Ovary (tissue), 3 donors: ENCODE results near the gene F2RL1.

ENCODE experiments used
- EP300 ChIP-seq: sonication (generic); formaldehyde crosslinking; IDR thresholded peaks from one replicate; pipeline ENCODE4 v1.6.1; 2017; ENCODE audit warnings: antibody characterized with exemption
- TF ChIP-seq, protein P1 (sequence below), 3 donors: fragments of 450-650 bp in 2 of 3; fragments of 200-600 bp in 1 of 3; IDR thresholded peaks; one replicate each; pipeline versions ENCODE4 v1.5.1 to v1.8.0; 2016 to 2022; ENCODE audit warnings: antibody characterized with exemption in 3 of 3, mild to moderate bottlenecking in 1 of 3
- donor health status: DM: no; HTN: no; CAD: no.

DNA sequence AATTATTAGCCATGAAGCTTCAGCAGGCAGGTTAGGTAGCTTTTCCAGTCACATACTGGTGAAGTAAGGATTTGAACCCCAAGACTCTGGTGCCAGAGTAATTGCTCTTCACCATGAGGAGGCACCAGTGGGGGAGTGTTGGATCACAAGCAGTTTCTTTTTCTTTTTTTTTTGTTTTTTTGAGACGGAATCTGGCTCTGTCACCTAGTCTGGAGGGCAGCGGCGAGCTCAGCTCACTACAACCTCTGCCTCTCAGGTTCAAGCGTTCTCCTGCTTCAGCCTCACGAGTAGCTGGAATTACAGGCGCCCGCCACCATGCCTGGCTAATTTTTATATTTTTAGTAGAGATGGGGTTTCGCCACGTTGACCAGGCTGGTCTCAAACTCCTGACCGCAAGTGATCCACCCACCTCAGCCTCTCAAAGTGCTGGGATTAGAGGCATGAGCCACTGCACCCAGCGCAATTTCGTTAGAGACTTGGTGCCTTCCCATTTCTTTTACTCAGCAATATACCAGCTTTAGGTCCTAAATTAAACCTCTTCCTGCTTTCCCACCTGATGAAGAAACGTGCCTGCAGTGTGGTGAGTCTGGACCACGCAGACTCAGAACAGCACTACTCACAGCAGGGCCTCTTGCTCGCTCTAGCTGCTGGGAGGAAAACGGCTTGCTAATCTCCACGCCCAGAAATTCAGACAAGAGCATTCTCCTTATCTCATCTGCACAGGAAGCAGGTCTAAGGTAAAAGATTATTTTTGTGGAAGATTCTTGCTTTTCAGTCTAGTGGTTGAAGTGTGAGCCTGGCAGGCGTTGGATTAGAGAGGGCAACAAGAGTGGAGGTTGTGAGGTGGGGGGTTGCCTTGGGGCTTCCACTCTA, 30.8 kb downstream of the F2RL1 start, which contains the start of gene S100Z:
- TF ChIP-seq, protein P1, sequence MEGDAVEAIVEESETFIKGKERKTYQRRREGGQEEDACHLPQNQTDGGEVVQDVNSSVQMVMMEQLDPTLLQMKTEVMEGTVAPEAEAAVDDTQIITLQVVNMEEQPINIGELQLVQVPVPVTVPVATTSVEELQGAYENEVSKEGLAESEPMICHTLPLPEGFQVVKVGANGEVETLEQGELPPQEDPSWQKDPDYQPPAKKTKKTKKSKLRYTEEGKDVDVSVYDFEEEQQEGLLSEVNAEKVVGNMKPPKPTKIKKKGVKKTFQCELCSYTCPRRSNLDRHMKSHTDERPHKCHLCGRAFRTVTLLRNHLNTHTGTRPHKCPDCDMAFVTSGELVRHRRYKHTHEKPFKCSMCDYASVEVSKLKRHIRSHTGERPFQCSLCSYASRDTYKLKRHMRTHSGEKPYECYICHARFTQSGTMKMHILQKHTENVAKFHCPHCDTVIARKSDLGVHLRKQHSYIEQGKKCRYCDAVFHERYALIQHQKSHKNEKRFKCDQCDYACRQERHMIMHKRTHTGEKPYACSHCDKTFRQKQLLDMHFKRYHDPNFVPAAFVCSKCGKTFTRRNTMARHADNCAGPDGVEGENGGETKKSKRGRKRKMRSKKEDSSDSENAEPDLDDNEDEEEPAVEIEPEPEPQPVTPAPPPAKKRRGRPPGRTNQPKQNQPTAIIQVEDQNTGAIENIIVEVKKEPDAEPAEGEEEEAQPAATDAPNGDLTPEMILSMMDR (IDR thresholded peaks at IDR 0.05) = no peak
- no peak for TF ChIP-seq EP300
